GM12874 (cell line): ENCODE measurements around the gene DNAAF5.

Experiments used
- TF ChIP-seq, protein P1 (sequence below): IDR thresholded peaks from 2 replicates; pipeline ENCODE4 v1.5.1; 2011; ENCODE audit warnings: low read depth, mild to moderate bottlenecking, control low read depth, low read length, moderate library complexity; ENCODE audit not compliant: insufficient read depth

The DNAAF5 gene

GRCh38 chr7:773622-773915 lies 47.1 kb downstream of the DNAAF5 start:
- TF ChIP-seq, protein P1, sequence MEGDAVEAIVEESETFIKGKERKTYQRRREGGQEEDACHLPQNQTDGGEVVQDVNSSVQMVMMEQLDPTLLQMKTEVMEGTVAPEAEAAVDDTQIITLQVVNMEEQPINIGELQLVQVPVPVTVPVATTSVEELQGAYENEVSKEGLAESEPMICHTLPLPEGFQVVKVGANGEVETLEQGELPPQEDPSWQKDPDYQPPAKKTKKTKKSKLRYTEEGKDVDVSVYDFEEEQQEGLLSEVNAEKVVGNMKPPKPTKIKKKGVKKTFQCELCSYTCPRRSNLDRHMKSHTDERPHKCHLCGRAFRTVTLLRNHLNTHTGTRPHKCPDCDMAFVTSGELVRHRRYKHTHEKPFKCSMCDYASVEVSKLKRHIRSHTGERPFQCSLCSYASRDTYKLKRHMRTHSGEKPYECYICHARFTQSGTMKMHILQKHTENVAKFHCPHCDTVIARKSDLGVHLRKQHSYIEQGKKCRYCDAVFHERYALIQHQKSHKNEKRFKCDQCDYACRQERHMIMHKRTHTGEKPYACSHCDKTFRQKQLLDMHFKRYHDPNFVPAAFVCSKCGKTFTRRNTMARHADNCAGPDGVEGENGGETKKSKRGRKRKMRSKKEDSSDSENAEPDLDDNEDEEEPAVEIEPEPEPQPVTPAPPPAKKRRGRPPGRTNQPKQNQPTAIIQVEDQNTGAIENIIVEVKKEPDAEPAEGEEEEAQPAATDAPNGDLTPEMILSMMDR, result no peak

DNA sequence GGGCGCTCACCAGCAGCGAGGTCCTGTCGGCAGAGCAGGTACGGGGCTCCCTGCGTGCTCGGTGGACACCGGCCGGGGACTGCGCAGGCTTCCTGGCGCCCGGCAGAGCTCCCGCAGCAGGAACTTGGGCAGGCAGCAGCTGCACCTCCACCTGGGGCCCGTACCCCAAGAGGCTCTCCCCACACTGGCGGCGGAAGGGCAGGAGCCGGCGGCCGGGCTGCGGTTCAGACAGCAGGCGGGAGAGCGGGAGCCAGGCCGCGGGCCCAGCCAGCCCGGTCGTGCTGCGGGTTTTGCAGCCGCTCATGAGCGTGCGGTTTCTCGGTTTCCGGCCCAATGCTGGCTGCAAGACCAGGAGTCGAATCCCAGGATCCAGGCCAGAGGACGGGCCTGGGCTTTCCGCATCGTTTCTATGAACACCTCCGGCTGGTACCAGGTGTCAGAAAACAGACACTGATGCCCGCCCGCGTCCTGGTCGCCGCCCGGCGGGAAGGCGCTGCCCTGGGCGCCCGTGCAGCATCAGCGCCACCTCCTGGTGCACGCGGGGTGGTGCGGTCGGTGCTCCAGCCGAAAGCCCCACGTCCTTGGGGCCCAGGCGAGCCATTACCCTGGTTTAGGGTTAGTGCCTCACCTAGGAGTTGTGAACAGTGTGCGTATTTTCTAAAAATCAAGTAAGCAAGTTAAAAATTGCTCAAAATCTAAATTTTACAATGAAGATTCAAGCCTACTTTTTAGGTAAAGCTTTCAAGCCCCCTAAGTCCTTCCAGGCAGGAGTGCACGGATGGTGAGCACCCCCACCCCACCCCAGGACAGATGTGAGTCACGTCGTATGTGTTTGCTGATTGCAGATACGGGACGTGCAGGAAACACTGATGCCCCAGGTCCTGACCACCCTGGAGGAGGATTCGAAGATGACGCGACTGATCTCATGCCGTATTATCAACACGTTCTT lies 47.9 kb downstream of the DNAAF5 start:
- TF ChIP-seq, protein P1, result peak; percentile 86

GRCh38 chr7:776381-776780 lies 49.9 kb downstream of the DNAAF5 start:
- TF ChIP-seq, protein P1, result no peak

DNA sequence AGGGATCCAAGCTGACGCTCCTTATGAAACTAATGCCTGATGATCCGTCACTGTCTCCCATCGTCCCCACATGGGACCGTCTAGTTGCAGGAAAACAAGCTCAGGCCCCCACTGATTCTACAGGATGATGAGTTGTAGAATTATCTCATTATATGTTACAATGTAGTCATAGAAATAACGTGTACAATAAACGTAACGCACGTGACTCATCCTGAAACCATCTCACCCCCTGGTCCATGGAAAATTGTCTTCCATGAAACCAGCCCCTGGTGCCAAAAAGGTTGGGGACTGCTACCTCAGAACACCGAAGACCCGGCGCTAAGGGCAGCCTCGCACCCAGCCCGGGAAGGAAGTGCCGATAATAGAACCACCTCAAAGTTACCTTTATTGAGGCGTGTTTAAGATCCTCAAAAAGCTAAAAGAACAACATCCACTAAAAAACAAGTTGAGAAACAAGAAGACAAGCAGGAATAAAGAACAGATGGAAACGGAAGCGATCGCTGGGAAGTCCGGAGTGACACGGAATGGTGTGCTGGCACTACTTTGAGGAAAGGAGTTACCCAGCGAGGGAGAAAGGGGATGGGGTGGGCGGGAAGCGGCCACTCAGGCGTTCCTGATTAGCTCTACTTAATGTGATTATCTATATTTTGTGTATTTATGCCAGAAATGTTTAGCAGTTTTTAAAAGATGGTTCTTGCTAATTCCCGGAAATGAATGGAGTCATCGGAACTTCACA lies 50.7 kb downstream of the DNAAF5 start:
- TF ChIP-seq, protein P1, result no peak

DNA sequence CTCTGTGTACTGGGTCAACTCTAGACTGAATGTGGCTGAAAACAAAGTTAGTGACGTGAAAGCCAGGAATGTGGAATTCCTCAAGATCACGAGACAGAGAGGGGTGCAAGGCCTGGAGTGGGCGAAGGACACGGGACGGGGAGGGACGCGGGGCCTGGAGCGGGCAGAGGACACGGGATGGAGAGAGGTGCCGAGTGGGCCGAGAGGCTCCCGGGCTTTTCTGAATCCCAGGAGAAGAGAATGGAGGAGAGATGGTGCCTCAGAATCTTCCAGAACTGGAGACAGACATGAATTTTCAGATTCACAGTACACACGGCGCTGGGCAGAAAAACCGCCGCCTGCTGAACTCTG lies 51.2 kb downstream of the DNAAF5 start:
- TF ChIP-seq, protein P1, result no peak

GRCh38 chr7:778271-778967 lies 51.9 kb downstream of the DNAAF5 start:
- TF ChIP-seq, protein P1, result no peak

DNA sequence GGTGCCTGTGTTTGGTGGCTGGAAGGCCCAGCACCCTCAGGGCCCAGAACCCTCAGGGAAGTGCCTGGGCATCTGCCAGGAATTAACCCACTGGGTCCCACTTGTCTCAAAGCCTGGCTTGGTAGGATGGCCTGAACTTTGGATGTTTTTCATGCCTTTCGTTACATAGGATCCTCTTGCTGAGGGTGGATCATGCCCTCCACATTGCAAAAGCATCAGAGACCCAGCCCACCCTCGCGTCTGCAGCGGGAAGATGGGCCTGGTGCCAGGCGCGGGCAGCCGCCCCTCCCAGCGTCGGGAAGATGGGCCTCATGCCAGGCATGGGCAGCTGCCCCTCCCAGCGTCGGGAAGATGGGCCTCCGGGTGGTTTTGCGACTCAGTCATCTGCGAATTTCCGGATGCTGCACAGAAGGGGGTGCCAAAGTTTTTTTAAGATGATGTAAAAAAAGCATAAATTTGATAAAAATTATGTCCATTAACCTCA lies 52.5 kb downstream of the DNAAF5 start:
- TF ChIP-seq, protein P1, result no peak
